ENCODE results near the gene TMEM108.

Gene TMEM108

DNA sequence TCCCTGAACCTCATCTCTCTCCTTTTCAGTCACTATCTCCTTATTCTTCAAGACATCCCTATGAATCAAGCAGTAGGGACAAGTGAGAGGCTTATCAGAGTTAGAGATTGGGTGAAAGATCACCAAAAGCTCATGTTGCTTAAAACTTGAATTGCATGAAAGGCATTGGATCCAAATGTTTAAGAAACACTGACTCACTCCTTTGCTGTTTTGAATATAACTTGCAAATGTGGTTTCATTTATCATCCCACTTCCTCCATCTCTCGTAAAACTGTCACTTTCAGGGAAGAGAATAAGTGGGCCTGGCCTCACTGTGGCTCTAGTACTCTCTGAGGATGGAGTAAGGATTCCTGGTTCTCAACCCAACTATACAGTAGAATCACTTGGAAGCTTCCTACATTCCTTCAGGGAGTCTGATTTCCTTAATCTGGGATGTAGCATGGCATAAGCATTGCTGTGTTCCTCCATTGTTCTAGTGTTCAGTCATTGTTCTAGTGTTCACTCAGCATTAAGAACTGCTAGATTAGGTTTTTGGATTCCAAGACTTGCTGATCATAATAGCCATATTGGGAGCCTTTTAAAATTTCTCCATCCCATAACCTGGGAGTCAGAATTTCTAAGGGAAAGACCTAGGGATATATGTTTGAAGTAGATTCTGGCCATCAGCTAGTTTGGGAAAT, 171.8 kb downstream of the TMEM108 start:
- DNase-seq (ENCODE audit: insufficient read length, low spot score) (no peak), FAIRE-seq (no peak)

- FAIRE-seq (no peak), DNase-seq (ENCODE audit: insufficient read length, low spot score) (no peak)
Observed at GRCh38 chr3:133210656-133211055, 172.5 kb downstream of the TMEM108 start.

DNA sequence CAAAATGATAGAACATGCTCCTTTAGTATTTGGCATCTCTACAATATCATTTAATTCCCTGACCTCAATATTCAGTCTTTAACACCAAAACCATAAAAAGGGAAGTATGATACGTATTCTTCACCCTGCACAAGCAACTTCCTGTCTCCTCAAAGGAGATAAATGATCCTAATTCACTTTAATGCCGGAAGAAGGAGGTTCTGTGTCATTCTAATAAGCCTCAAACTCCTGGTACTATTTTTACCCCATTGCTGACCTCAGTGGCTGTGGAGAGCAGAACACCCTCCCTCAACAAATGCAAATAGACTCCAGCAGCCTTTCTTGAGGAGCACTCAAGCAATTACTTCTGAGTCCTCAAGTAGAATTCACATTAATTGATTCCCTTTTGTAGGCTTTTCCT, 173.3 kb downstream of the TMEM108 start:
- DNase-seq (ENCODE audit: insufficient read length, low spot score) = no peak

GRCh38 chr3:133211856-133212255, 173.7 kb downstream of the TMEM108 start:
- DNase-seq (ENCODE audit: insufficient read length, low spot score) = no peak
- FAIRE-seq = no peak

More for the DNA sequence above, 173.3 kb downstream of the TMEM108 start:
- FAIRE-seq = no peak

DNA sequence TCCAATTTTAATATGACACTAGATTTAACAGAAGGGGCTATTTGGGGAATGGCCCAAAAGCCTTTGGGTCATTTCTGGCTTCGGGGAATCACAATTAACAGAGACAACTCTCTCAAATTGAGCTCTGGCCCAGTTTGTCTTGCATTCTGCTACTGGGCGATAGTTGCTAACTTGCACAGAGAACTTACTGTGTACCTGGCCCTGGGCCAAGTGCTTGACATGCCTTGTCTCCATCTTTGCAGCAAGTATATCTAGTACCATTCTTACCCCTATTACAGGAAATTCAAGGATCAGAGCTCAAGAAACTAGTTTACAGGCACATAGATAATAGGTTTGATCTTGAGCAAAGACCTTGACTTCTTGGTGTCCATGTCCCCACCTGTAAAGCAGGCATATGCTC, 175.7 kb downstream of the TMEM108 start:
- FAIRE-seq (no peak), DNase-seq (ENCODE audit: insufficient read length, low spot score) (no peak)

DNA sequence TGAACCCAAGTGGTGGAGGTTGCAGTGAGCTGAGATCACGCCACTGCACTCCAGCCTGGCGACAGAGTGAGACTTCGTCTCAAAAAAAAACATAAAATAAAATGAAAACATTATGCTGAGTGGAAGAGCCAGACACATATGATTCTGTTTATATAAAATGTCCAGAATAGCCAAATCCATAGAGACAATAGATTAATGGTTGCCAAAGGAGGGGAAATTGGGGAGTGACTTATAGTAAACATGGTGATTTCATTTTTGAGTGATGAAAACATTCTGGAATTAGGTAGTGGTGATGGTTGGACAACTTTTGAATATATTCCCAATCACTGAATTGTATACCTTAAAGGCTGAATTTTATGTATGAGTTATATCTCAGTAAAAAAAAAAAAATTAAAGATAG, 189.6 kb downstream of the TMEM108 start:
- no peak for DNase-seq (ENCODE audit: insufficient read length, low spot score)
- FAIRE-seq = no peak

DNA sequence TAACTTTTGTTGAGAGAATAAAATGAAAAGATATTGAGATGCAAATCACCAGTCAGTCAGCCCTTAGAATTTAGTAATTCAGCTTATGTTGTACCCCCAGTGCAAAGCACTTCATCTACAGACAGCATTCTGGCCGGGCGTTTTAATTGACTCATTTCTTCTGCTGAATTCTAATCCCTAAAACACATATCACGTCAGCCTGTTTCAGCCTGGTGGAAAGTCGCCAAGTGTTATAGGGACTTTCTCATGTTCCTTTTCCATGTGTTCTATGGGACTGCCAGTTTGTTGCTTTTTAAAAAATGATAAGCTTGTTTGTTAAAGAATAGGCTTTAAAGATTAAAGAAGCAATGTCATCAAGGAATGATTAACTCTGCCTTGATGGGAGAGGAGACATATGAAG, 192.0 kb downstream of the TMEM108 start:
- DNase-seq (ENCODE audit: insufficient read length, low spot score) (no peak), FAIRE-seq (no peak)

DNA sequence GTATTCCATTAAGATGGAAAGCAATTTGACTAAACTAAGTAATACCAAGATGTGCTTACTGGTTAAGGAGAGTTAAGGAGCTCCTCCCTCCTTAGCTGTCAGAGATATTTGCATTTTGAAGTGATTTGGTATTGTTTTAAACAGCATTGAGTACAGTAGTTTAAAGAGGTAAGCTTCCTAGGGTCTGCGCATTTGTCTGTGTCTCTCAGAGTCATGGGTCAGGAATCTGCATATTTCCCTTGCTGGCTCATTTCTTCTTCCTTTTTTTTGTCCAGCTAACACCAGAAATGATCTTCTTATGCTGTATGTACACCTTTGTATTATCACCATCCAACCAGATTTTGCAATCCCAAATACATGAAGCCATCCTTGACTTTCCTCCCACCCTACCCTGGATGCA, 198.7 kb downstream of the TMEM108 start:
- FAIRE-seq = no peak
- DNase-seq (ENCODE audit: insufficient read length, low spot score) = no peak

GRCh38 chr3:133237380-133237779, 199.2 kb downstream of the TMEM108 start:
- no peak for FAIRE-seq
- no peak for DNase-seq (ENCODE audit: insufficient read length, low spot score)

DNA sequence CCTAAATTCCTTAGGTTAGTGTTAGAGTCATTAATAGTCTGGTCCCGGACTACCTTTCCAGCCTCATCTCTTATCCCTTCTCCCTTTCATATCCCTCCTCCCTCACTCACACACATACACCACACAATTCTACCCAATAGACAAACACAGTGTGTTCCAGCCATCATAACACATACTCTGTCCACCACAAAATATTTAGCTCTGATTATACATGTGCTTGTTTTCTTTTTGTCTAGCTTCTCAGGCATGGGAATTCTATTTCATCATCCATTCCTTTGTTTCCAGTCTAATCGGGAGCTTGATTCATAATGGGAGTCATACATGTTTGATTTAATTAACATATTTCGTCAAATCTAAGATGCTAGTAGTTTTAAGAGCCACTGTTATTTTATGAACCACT, 199.8 kb downstream of the TMEM108 start:
- DNase-seq (ENCODE audit: insufficient read length, low spot score) = no peak
- FAIRE-seq = no peak

- FAIRE-seq (no peak), DNase-seq (ENCODE audit: insufficient read length, low spot score) (no peak)
Observed at GRCh38 chr3:133246119-133246518, 207.9 kb downstream of the TMEM108 start.

DNA sequence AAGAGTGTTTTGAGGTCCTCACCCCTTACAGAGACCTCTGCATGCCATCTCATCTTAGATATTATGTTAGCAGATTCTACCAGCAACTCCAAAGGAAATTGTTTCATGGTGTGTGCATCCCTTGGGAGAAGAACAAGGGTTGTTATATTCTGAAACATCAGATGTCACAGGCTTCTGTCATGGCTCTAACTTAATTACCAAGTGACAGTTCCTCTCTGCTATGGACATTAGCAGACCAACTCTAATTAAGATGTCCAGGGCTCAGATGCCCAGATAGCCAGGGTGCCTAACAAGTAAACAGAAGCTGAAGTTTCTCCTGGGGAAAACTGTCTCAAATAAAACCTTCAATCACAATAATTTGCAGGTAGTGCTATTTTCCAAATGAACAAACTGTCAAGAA, 208.6 kb downstream of the TMEM108 start:
- DNase-seq (ENCODE audit: insufficient read length, low spot score) (no peak), FAIRE-seq (no peak)

DNA sequence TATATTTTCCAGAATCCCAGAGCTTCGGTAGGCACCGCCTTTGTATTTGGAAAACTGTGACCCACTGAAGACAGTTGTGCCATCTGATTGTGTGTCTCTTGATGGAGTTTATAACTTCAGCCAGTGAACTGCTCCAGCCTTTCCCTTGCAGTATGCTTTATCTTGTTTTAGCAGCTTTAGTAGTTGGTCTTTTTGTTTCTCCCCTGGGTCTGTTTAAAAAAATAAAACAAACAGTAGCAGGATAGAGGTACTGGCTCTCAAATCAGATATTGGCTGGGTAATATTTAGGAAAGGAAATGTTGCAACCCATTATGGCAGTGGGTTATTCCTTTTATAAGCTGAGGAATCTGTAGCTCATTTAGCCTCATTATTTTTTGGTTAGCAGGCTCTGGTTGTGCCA, 210.2 kb downstream of the TMEM108 start:
- no peak for DNase-seq (ENCODE audit: insufficient read length, low spot score)
- no peak for FAIRE-seq

DNA sequence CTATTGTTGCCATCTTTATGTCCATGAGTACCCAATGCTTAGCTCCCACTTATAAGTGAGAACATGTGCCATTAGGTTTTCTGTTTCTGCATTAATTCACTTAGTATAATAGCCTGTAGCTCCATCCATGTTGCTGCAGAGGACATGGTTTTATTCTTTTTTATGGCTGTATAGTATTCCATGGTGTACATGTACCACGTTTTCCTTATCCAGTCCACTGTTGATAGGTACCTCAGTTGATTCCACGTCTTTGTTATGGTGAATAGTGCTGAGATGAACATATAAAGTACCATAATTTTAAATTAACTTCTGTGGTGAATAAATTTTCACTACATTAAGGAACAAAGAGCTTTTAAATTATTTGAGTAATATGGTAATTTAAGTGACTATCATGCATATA, 211.3 kb downstream of the TMEM108 start:
- DNase-seq (ENCODE audit: insufficient read length, low spot score) = no peak
- no peak for FAIRE-seq

DNA sequence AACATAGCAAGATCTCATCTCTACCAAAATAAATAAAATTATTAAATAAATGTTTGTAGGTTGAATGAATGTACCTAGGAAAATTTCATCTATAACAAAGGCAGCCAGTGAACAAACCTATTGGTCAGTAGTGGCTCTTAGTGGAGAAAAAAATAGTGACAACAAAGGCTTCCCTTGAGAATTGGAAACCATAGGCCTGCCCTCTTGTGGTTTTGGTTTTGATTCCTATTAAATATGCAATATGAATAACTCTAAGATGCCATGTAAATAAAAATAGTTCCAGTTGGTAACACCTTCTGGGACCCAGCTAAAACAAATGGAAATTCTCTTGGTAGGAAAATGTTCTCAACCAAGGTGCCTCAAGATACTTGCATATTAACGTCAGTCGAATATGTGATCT, 216.0 kb downstream of the TMEM108 start:
- DNase-seq (ENCODE audit: insufficient read length, low spot score) (no peak), FAIRE-seq (no peak)

GRCh38 chr3:133254716-133255115, 216.5 kb downstream of the TMEM108 start:
- FAIRE-seq (no peak), DNase-seq (ENCODE audit: insufficient read length, low spot score) (no peak)

- FAIRE-seq = no peak
- peak; percentile 5 for DNase-seq (ENCODE audit: insufficient read length, low spot score)
Observed at GRCh38 chr3:133256787-133257483, 218.7 kb downstream of the TMEM108 start.

DNA sequence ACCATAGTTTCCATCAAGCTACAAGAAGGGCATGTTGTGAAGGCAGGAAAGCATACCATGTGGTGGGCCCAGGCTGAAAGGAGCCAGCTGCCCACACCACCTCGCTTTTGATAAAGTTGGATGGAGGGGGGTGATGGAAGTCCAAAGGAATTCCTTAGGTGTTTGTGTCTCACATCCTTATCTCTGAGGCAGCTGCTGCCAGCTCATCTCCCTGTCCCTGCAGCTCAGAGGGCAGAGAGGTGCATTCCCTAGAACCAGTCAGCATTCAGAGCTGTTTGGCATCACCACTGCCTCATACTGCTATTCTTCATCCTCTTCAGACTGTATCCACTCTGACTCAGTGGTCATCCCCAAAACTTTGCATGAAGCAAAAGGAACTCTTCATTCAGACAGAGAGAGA, 220.2 kb downstream of the TMEM108 start:
- FAIRE-seq (no peak), DNase-seq (ENCODE audit: insufficient read length, low spot score) (no peak)

GRCh38 chr3:133259767-133260166, 221.6 kb downstream of the TMEM108 start:
- no peak for FAIRE-seq
- DNase-seq (ENCODE audit: insufficient read length, low spot score) = no peak

GRCh38 chr3:133262333-133262732, 224.1 kb downstream of the TMEM108 start:
- DNase-seq (ENCODE audit: insufficient read length, low spot score) (no peak), FAIRE-seq (no peak)

GRCh38 chr3:133264920-133265319, 226.7 kb downstream of the TMEM108 start:
- no peak for FAIRE-seq
- no peak for DNase-seq (ENCODE audit: insufficient read length, low spot score)

- no peak for FAIRE-seq
- no peak for DNase-seq (ENCODE audit: insufficient read length, low spot score)
Observed at GRCh38 chr3:133268726-133269134, 230.5 kb downstream of the TMEM108 start.

- no peak for DNase-seq (ENCODE audit: insufficient read length, low spot score)
- no peak for FAIRE-seq
Observed at GRCh38 chr3:133269393-133269792, 231.2 kb downstream of the TMEM108 start.

Measured in HTR-8/SVneo (cell line).